Neural crest cell (in vitro differentiated cells): ENCODE measurements around the gene FGD4. TPM values are rescaled to one million over a fixed set of nuclear protein-coding genes. Genes with fewer than 3 reads are reported as not detected.
"Not testable (repeated sequence)": the region's sequence is repeated elsewhere in the genome, so short reads cannot be mapped to it uniquely, and the experiment has no call there.

Source experiments
- DNase-seq: peaks from one replicate; pipeline ENCODE4 v3.0.0; 2021; ENCODE audit warnings: low read depth, mixed read lengths, low spot score
- H3K27ac Mint-ChIP-seq: one replicate; pipeline ENCODE4 v1.8.0; 2021; ENCODE audit warnings: mild to moderate bottlenecking, mixed read lengths; ENCODE audit not compliant: unreplicated experiment
- H3K27me3 Mint-ChIP-seq: 2 replicates; pipeline ENCODE4 v1.8.0; 2021; ENCODE audit warnings: low read depth, mild to moderate bottlenecking, mixed read lengths
- H3K36me3 Mint-ChIP-seq: 2 replicates; pipeline ENCODE4 v1.8.0; 2021; ENCODE audit warnings: low read depth, mild to moderate bottlenecking, mixed read lengths
- H3K4me1 Mint-ChIP-seq: 2 replicates; pipeline ENCODE4 v1.8.0; 2021; ENCODE audit warnings: mixed read lengths
- H3K4me3 Mint-ChIP-seq: one replicate; pipeline ENCODE4 v1.8.0; 2021; ENCODE audit warnings: mild to moderate bottlenecking, mixed read lengths
- H3K9me3 Mint-ChIP-seq: 2 replicates; pipeline ENCODE4 v1.8.0; 2021; ENCODE audit warnings: mixed read lengths
- total RNA-seq: library from RNA; stranded (reverse); gene quantifications from 2 replicates; pipeline ENCODE4 v1.2.1, GENCODE V29; 2021
- TF ChIP-seq, protein P1 (sequence below): fragments of 200-600 bp; sonication (generic); conservative IDR thresholded peaks from 2 replicates; pipeline ENCODE4 v1.5.0; 2021; ENCODE audit warnings: antibody characterized with exemption, mild to moderate bottlenecking

Gene FGD4
- total RNA-seq, 1 donor from 2014 or later, result 35.8 TPM

DNA sequence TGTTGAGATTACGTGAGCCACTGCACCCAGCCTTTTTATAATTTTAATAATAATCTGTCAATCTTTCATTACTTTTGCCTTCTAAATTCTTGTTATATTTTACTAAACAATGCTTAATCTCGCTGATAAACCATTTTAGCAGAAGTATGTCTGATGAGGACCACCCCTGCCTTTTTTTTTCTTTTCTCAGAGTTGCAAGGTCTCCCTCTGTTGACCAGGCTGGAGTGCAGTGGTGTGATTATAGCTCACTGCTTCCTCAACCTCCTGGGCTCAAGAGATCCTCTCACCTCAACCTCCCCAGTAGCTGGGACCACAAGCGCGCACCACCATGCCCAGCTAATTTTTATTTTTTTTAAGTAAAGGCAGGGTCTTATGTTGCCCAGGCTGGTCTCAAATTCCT, 161.2 kb downstream of the FGD4 start:
- no peaks in the 10 kb centered on the region for H3K27me3 Mint-ChIP-seq
- TF ChIP-seq, protein P1, sequence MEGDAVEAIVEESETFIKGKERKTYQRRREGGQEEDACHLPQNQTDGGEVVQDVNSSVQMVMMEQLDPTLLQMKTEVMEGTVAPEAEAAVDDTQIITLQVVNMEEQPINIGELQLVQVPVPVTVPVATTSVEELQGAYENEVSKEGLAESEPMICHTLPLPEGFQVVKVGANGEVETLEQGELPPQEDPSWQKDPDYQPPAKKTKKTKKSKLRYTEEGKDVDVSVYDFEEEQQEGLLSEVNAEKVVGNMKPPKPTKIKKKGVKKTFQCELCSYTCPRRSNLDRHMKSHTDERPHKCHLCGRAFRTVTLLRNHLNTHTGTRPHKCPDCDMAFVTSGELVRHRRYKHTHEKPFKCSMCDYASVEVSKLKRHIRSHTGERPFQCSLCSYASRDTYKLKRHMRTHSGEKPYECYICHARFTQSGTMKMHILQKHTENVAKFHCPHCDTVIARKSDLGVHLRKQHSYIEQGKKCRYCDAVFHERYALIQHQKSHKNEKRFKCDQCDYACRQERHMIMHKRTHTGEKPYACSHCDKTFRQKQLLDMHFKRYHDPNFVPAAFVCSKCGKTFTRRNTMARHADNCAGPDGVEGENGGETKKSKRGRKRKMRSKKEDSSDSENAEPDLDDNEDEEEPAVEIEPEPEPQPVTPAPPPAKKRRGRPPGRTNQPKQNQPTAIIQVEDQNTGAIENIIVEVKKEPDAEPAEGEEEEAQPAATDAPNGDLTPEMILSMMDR, result no peak
- H3K4me1 Mint-ChIP-seq, result peaks cover 50% of the 10 kb centered on the region
- peaks cover 17% of the 10 kb centered on the region for H3K36me3 Mint-ChIP-seq
- peak overlapping the region; percentile 10 for H3K4me3 Mint-ChIP-seq
- no peak for DNase-seq
- H3K27ac Mint-ChIP-seq, result no peak overlapping the region
- H3K9me3 Mint-ChIP-seq, result no peaks in the 10 kb centered on the region

DNA sequence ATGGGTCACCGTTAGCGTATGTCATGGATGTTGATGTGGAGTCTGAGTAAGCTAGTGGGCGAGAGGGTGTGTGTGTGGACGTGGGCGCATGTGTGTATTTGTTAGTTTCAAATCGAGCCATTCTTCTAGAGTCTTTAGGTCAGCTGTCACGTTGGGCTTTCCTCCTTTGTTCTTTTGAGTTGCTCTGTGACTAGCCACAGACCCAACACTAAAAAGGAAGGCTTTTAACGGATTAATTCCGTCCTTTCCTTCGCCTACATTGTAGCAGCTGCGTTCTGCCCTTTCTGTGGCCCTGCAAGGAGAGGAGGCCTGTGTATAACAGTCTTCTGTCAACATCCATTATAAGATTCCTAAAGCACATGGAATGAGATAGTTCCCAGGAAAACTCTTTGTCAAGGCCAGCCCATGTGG, 162.6 kb downstream of the FGD4 start:
- TF ChIP-seq, protein P1, result no peak
- DNase-seq, result peak; percentile 38
- Mint-ChIP-seq H3K27me3 (no peaks in the 10 kb centered on the region), H3K4me1 (peaks cover 64% of the 10 kb centered on the region), H3K9me3 (no peaks in the 10 kb centered on the region), H3K27ac (peak overlapping the region; percentile 97), H3K4me3 (peak overlapping the region; percentile 64), H3K36me3 (peaks cover 21% of the 10 kb centered on the region)

DNA sequence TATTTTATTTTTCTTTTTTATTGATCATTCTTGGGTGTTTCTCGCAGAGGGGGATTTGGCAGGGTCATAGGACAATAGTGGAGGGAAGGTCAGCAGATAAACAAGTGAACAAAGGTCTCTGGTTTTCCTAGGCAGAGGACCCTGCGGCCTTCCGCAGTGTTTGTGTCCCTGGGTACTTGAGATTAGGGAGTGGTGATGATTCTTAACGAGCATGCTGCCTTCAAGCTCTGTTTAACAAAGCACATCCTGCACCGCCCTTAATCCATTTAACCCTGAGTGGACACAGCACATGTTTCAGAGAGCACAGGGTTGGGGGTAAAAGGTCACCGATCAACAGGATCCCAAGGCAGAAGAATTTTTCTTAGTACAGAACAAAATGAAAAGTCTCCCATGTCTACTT, 163.1 kb downstream of the FGD4 start:
- peak overlapping the region; percentile 64 for H3K4me3 Mint-ChIP-seq
- not testable (repeated sequence) for DNase-seq, H3K27me3 Mint-ChIP-seq, H3K9me3 Mint-ChIP-seq
- H3K36me3 Mint-ChIP-seq, result peaks cover 25% of the 10 kb centered on the region
- peak overlapping the region; percentile 97 for H3K27ac Mint-ChIP-seq
- peaks cover 69% of the 10 kb centered on the region for H3K4me1 Mint-ChIP-seq

DNA sequence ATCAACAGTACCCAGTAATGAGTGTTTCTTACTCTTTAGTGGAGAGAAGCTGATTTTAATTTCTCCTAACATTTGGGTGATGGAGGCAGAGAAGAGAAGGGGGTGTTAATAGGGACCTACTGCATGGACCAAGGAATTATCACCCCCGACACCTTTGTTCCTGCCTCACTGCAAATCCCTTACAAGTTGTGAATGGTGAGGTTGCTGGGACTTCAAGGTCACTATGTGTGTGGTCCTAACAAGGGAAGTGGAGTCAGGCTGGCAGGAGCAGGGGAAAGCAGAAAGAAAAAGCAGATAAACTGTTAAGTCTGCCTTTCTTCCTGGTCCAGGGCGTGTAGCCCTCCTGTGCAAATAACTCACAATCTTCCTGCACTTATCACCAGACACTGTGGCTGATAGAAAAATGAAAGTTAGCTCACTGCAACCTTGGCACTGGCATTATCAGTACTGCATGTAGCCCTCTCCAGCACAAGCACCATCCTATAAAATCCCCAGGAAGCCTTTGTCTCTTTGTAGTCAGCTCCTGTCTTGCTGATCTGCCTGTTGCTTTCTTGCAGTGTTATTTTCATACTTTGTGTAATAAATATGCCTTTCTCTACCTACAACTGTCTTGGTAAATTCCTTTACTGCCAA, 167.4 kb downstream of the FGD4 start:
- Mint-ChIP-seq H3K27me3 (no peaks in the 10 kb centered on the region), H3K27ac (peak overlapping the region; percentile 52), H3K36me3 (peaks cover 24% of the 10 kb centered on the region), H3K9me3 (no peaks in the 10 kb centered on the region), H3K4me1 (peaks cover 75% of the 10 kb centered on the region), H3K4me3 (peak overlapping the region; percentile 34)
- TF ChIP-seq, protein P1, result no peak
- DNase-seq, result no peak

DNA sequence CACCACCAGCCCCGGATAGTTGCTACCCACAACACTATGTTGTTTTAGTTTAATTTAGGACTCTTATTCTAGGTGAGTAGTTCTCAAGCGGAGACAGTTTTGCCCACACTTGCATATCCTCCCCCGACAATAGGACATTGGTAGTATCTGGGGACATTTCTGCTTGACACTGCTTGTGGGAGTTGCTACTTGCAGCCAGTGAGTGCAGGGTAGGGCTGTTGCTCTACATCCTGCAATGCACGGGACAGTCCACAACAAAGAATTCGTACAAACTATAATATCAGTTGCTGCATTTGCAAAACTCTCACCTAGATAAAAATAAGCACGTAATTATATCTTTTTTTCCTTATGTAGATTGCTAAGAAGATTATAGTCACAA, 167.9 kb downstream of the FGD4 start:
- DNase-seq, result no peak
- Mint-ChIP-seq H3K9me3 (no peaks in the 10 kb centered on the region), H3K27ac (peak overlapping the region; percentile 52), H3K27me3 (no peaks in the 10 kb centered on the region), H3K4me1 (peaks cover 70% of the 10 kb centered on the region), H3K36me3 (peaks cover 20% of the 10 kb centered on the region), H3K4me3 (peak overlapping the region; percentile 34)
- TF ChIP-seq, protein P1, result no peak

DNA sequence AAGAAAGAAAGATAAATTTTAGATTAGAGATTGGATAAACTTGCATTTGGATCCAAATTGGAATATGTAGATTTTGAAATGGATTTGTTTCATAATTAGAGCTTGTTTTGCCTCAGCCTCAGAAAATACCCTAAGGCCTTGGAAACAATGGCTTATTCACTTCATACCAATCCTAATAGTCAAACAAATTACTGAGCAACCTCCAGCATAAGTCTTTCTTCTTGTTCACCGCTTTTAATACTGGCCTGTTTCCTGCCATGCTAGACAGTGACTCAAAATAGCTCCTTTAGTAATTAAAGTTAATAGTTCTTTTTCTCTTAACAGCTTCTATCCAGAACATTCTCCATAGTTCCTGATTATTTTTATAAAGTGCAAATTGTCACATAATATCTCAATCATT, 168.9 kb downstream of the FGD4 start:
- Mint-ChIP-seq H3K27ac (no peak overlapping the region), H3K4me1 (peaks cover 66% of the 10 kb centered on the region), H3K27me3 (no peaks in the 10 kb centered on the region), H3K4me3 (peak overlapping the region; percentile 20), H3K9me3 (no peaks in the 10 kb centered on the region), H3K36me3 (peaks cover 20% of the 10 kb centered on the region)
- DNase-seq, result no peak
- TF ChIP-seq, protein P1, result no peak
